GM19438 (cell line): ENCODE results near the gene UBE2G2.

Experiments
- ATAC-seq: cut with Tn5 transposase; IDR thresholded peaks from one replicate; pipeline ENCODE4 v1.9.1; 2021; ENCODE audit warnings: low read depth; ENCODE audit not compliant: unreplicated experiment

The UBE2G2 gene

DNA sequence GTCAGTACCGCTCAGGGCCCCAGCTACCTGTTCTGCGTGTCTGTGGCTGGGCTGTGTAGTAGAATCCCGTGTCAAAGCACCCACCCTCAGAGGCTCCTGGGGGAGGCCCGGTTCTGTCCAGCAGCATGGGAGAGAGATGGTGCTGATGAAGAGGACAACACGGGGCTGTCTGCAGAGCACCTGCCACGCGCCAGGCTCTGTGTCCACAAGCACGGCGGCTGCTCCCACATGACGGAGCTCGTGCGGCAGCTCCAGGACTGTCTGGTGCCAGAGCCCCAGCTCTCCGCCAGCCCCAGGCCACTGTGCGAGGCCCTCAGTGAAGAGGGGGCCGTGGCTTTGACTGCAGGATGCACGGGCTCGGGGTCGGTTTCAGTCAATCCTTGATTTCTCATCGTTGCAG, 48.3 kb downstream of the UBE2G2 start:
- ATAC-seq, result no peak

DNA sequence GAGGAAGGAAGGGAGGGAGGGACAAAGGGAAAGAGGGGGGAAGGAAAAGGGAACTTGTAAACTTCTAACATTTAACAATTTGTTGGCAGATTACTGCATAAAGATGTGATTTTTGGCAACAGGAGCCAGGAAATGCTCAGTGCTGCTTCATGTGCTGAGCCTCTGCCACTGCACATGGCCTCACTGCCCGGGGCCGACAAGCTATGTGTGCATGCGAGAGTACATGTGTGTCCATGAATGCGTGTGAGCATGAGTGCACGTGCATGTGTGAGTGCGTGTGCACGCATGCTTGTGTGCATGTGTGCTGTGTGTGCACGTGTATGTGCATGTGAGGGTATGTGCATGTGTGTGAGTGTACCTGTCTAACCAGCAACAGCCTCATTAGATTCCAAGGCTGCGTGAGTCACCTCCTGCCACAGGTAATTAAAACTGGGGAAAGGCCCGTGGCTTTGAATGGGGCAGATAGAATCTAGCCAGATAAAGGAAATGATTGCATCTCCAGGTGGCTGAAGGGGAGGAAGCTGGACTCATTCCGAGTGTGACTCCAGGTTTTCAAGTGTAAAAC, 48.9 kb downstream of the UBE2G2 start:
- no peak for ATAC-seq

DNA sequence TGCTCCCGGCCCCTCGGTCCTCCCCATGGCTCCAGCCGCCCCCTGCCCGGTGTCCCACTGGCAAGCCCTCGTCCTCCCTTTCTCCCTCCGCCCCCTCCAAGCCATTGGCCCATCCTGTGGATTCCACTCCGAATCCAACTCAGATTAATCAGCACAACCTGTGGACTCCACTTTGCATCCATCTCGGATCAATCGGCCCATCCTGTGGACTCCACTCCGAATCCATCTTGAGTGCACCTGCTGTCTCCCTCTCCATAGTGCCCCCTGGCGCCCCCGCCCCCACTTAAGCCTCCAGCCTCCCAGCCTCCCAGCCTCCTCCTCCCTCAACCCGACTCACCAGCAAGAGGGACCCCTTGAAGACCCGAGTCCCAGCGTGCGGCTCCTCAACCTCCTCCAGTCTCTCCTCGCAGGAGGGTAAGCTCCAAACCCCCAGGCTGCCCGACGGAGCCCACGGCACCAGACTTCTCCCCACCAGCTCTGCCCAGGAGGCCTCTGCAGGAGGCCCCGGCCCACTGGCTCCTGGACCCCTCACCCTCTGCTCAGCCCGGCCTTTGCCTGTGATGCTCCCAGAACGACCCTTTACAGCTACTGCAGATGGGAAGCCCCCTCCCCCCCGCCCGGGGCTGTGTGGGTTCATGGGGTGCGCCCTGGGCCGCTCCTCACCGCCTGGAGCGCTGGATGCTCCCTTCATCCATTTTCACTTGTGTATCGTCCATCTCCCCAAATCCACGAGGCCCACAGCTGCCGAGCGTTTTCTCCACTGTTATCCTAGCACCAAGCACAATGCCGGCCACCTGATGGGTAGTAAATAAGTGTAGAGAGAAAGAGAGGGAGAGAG, 49.6 kb downstream of the UBE2G2 start:
- no peak for ATAC-seq

DNA sequence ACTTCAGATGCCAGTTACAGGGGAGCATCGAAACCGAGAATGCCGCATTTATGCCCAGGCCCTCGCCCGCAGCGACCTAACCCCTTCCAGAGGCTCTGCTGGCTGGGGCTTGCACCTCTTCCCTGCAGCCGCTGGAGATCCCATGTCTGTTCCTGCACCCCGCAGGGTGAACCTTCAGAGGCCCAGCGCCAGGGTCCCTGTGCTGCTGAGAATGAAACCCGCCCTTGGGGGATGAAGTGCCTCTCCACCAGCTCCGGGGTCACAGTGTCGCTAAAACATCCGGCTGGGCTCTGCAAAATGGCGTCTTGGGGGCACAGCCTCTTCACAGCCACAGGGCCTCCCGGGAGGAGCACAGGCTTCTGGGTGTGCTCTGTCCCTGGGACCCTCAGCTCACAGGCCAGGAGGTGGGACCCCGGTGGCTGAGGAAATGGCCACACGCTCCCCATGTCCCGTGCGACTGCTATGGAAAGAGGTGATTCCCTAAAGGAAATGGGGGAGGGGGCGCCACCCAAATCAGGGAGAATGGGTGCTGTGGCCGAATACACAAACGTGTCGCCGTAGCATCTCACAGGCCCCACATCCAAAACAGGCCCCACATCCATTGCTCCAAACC, 50.3 kb downstream of the UBE2G2 start:
- ATAC-seq, result no peak

DNA sequence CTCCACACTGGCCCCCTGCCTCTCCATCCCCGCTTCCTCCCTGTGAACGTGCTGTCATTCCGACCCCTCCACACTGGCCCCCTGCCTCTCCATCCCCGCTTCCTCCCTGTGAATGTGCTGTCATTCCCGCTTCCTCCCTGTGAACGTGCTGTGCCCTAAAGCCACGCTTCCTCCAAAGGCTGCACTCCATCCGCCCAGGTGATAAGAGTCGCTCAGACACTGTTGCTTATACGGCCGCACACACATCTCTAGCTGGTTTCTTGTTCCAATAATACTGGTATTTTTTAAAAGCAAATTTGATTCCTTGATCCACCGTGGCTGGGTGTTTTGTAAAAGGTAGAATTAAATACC, 51.0 kb downstream of the UBE2G2 start:
- no peak for ATAC-seq

DNA sequence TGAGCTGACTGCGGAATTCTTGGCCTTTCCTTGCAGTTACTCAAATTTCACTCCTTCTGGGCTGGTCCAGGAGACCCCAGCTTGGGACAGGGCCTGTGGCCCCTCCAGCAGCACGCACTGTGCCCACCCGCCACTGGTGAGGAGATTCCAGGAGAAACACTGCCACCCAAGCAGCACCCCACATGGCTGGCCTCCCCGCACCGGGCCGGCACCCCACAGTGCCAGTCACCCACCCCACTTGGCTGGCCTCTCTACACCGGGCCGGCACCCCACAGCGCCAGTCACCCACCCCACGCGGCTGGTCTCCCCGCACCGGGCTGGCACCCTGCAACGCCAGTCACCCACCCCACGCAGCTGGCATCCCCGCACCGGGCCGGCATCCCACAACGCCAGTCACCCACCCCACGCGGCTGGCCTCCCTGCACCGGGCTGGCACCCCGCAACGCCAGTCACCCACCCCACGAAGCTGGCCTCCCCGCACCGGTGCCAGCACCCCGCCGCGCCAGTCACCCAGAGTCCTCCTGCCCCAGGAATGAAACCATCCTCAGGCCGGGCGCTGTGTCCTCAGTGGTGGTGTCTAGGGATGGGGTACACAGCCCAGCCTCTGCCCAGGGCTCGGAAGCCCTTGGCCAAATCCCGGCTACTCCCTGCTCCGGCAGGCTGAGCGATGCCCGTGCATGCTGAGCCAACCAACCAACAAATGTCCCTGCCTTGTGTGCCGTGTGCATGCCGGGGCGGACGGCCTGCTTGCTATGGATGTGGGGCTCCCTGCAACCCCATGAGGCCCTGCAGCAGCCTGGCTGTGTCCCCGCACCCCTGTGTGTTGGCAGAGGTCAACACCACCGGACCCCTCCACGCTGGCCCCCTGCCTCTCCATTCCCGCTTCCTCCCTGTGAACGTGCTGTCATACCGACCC, 51.6 kb downstream of the UBE2G2 start:
- no peak for ATAC-seq

DNA sequence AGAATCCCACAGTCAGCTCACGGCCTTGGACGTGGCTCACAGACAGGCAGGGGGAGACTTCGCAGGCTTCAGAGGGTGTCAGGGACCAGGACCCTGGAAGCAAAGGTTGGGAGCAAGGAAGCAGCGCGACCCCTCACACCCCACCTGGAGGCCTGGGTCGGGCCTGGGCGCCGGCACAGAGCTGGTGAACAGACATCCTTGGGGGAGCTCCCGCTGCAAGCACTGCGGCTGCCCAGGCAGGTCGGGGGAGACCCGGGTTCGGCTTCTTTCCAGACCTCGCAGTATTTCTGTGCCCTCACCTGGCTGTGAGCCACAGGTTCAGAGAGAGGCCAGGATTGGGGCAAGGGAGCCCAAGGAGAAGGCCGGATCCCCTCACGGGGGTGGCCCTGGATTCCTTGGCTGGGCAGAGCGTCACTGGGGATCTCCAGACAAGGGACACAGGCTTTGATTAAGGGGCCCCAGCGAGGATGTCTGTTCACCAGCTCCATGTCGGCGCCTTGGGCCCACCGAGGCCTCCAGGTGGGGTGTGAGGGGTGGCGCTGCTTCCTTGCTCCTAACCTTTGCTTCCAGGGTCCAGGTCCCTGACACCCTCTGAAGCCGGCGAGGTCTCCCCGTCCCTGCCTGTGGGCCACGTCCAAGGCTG, 52.4 kb downstream of the UBE2G2 start:
- ATAC-seq, result no peak

DNA sequence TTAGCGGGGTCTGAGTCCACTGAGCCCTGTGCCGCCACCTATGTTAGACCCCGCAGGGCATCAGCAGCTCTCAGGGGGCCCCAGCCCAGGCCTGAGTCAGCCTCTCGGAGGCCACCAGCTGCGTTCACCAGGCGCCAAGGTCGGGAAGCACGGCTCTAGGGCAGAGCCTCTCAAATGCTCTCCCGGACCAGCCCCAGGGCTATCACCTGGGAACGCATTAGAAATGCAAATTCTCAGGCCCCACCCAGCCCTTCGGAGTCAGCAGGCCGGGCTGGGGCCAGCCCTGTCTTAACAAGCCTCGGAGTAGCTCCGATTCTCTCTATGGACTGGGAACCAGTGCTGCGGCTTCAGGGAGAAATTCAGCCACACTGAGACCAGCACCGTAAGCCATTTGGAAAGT, 53.0 kb downstream of the UBE2G2 start:
- no peak for ATAC-seq

DNA sequence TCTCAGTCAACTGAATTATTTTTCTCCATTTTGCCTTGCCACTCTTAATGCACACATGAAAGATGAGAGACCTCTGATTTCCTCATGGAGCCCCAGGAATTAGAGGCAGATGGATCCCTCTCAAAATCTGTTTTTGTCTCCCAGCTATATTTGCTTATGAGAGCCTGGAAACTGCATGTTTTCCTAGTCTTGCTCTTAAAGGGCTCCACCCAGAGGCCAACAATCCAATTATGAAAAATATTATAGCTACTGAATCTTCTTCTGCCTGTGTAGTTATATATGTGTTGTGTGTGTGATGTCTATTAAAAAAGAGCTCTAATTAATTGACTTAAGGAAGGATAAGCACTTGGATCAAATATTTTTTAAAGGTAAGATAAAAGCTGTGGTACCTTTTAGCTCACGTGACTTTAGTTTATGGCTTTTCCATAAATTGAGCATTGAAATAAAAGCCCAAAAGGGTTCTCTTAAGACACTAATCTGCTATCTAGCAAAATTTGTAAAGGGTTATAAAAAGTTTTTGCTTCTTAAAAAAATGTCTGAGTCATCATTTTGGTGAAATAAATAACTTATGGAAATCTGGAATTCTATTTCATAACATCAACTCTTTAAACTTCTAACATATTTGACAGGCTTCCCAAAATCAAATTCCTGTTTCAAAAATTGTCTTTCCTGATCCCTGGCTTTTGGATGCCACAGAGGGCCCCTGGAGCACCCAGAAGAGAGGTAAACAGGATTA, 59.0 kb downstream of the UBE2G2 start:
- no peak for ATAC-seq

DNA sequence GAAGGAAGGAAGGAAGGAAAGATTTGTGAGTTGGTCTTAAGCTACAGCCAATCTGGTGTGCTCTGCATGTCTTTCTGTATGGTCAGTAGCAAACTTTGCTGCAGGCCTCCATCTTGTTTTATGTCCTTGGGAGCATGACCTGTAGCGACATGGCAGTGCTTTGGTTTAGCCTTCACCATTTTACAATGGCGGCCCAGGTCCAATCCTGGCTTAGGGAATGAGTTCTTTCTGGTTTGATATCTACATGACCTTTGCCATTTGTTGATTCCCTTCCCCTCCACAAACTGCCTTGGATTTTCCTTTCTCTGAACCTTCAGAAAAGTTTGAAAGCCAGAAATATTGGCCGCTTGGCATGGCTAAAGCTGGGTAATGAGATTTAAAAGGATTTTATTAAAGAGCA, 59.7 kb downstream of the UBE2G2 start:
- ATAC-seq, result no peak

DNA sequence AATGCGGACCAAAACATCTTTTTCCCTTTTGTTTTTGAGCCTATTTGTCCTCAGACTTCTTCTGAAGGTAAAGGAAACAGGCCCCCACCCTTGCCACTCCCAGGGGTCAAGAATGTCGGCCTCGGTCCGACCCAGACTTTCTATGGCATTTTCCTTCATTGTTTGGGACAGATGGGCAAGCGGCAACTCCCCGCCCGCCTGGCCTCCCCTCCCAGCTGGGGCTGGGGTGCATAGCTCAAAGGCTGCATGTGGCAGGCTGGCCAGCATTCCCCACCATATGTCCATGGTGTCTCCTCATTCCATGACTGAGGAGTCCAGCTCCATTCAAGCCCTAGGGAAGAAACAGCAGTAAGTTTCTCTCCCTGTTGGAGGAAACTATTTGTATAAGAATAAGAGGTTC, 60.9 kb downstream of the UBE2G2 start:
- ATAC-seq, result no peak

DNA sequence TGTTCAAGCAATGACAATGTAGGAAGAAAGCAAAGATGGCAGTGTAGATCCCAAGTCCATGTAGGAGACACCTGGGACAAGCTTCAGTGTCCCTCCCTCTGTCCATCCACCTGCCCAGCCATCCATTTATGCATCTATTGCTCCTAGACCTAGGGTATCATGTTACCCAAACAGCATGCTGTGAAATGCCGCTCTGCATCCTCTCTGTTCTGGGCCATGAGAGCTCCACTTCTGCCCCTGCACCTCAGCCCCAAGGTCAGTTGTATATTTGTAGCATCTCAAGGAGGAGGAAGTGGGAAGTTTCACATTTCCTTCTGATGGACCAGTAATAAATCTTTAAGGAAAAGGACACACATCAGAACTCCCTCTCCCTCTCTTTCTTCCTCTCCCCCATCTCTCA, 62.3 kb downstream of the UBE2G2 start:
- no peak for ATAC-seq

DNA sequence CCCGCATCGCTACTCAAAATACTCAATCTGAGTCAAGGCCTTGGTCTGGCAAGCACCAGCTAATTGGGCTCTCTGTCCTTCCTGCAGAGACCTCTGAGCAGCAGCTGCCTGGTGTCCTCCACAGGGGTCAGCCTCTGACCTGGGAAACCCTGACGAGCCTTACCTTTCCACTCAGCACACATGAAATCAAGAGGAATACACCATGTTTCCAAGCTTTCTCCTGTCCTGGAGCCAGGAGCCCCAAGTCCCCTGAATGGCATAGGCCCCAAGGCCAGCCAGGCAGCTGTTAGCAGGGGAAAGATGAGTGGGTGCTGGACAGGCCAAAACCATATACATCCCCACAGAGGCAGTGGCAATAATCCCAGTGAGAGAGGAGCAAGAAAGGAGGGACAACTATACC, 63.0 kb downstream of the UBE2G2 start:
- no peak for ATAC-seq

DNA sequence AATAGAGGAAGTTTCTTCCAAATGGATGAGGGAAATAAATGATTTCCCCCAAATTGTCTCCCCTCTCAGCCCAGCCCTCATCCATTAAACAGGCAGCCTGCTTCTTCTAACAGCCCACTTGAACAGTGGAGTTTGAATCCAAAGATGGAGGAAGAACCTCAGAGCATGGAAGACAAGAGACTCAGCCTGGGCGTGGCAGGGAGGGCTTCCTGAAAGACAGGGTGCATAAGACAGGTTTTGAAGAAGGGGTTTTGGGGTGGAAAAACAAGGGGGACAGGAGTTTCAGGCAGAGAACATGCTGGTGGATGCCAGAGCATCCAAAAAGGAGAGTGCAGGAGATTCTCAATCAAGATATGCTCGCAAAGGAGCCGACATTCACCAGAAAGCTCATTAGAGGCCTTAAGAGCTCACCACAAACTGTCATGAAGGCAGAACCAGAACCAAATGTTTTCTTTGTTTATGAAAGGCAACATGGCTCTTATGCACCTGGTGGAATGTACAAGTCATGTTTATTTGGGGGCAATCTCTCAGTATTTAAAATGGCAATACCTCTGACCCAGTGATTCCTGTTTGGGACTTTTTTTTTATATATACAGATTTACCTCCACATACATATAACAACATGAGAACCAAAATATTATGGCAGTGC, 63.8 kb downstream of the UBE2G2 start:
- ATAC-seq, result no peak

DNA sequence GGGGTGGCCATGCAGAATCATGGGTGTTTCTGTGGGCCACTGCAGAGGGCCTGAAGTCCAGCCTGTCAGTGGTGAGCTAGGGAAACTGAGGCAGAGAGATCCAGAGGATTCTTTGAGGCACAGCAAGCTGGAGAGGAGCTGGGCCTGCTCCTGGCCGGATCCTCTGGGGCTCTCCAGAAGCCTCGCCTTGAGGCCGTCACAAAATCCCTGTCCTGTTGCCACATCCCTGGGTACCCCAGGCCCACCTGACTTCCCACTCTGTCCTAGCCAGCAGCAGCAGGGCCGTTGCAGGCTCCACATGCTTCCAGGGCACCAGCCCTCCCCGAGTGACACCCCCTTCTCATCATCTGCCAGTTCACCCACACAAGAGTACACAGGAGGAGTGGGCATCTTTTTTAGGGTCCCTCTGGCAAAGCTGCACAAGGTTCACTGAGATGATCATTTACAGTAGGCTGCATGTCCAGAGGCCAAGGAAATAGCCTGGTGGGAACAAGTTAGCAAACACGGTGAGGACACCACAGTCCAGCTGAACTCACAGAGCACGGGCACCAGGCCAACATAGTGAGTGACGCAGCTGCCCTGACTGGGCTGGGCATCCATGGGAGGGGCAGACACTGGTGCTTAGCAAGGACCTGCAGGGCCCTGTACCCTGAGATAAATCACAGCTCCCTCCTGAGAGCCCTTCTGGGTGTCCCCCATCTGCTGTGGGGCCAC, 65.2 kb downstream of the UBE2G2 start:
- no peak for ATAC-seq

DNA sequence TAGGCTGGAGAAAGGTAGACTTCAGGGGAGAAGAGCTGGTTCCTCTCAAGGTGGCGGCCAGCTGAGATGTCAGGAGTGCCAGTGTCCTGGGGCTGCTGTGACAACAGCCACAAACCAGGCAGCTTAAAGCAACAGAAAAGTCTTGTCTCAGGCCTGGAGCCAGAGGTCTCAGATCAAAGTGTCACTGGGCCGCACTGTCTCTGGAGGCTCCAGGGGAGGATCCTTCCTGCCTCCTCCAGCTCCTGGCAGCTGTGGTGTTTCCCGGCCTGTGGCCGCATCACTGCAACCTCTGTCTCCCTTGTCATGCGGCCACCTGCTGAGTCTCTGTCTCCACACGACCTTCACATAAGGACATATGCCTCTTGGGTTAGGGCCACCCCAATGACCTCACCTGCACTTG, 65.8 kb downstream of the UBE2G2 start:
- ATAC-seq, result no peak

DNA sequence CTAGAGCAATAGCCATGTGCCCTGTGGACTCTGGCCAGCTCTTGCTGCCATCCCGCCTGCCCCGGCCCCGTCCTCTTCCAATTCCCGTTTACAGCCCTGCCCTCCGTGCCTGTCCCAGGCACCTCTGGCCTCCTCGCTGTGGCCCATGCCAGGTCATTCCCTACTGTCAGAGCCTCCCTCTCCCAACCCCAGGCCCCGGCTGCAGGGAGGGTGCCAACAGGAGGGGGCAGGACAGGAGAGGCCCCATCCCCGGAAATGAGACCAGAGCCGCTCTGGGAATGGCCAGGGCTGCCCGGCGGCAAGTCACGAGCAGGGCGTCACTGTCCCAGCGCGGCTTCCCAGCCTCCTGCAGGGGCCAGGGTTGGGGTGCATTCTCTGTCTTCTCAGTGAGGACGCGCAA, 66.8 kb downstream of the UBE2G2 start:
- ATAC-seq, result no peak

DNA sequence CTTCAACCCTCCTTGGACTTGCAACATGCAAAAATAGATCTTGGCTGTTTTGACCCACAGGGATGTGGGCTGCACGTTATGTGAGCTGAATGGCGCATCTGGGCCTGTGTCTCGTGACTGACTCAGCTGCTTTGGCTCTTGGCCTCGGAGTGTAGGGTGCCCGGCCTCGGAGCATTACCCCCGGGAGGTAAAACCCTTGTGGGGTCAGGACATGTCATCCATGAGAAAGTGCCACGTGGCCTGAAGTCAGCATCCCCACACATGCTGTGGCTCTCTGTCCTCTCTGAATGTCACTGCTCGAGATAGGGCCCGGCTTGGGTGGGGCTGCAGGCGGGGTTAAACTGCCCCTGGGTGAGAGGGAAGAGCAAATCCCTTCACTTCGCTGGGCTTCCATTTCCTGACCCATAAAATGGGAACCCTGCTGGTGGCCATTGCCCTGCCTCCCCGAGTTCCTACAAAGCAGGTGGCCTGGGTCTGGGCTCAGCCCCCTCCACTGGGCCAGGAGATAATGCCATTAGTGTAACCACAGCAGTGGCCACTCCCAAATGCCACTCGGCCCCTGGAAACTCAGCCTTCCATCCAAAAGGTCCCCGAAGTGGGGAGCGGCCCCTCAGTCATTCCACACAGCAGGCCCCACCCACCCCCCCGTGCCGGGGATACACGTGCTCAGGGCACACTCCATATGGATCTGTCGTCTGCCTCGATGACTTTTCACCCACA, 67.4 kb downstream of the UBE2G2 start:
- no peak for ATAC-seq
